K562 (cell line): ENCODE measurements around the gene HS6ST1. TPM values are rescaled to one million over a fixed set of nuclear protein-coding genes. Genes with fewer than 3 reads are reported as not detected.

Source experiments
- ATAC-seq: fragments of 200-7000 bp; cut with Tn5 transposase; 3 replicates; pipeline ENCODE4 v1.9.1; 2020; ENCODE audit warnings: moderate library complexity
- BruUV-seq: library from RNA; stranded (reverse); fragments of 400-500 nt; replicated peaks from 2 replicates; lab custom pipeline; 2021; lab: Mats Ljungman, UMichigan
- CTCF ChIA-PET: fragments of 300-600 bp; formaldehyde crosslinking; extraction: SDS; loops from one replicate; lab custom pipeline; 2021; ENCODE audit warnings: low intra/inter-chr PET ratio; lab: Yijun Ruan, JAX
- POLR2A ChIA-PET: fragments of 300-600, 350-650 bp; sonication (Branson Sonifier 250); formaldehyde crosslinking; extraction: SDS; loops from one replicate; lab custom pipeline; 2021; ENCODE audit warnings: antibody characterized with exemption, inconsistent platforms; lab: Yijun Ruan, JAX
- DNase-seq, 4 experiments: peaks; one replicate each; pipeline versions ENCODE4 v3.0.0 to v3.0.0-alpha.2; 2011 to 2018; ENCODE audit warnings: low spot score in 3 of 4, mixed read lengths in 3 of 4; ENCODE audit errors: extremely low read depth in 1 of 4
- FAIRE-seq: peaks from 2 replicates; lab custom pipeline; 2011; peaks lifted over from hg19 to GRCh38; lab: Jason Lieb, UNC
- H2AFZ ChIP-seq: 2 replicates; pipeline ENCODE4 v1.6.0; 2011; ENCODE audit warnings: low read depth, low read length, control low read depth, inconsistent platforms
- H3K27ac ChIP-seq: fragments of 200-600 bp; 3 replicates; pipeline ENCODE4 v1.8.0; 2011; ENCODE audit warnings: low read depth, mild to moderate bottlenecking, control low read depth, inconsistent platforms, low read length, moderate library complexity, mixed read lengths; ENCODE audit errors: extremely low read depth
- H3K27me3 ChIP-seq, 2 experiments: fragments of 300-600 bp in 1 of 2; 2 replicates in 1 of 2; 3 replicates in 1 of 2; pipeline versions ENCODE4 v1.6.0 to v1.8.0; 2011; ENCODE audit warnings: inconsistent platforms in 2 of 2, low read length in 2 of 2, mild to moderate bottlenecking in 1 of 2, mixed read lengths in 1 of 2, moderate library complexity in 1 of 2; ENCODE audit not compliant: control insufficient read depth in 2 of 2, insufficient read depth in 2 of 2
- H3K36me3 ChIP-seq: fragments of 300-600 bp; 3 replicates; pipeline ENCODE4 v1.8.0; 2011; ENCODE audit warnings: mild to moderate bottlenecking, low read length, inconsistent platforms; ENCODE audit not compliant: control insufficient read depth, insufficient read depth
- H3K4me1 ChIP-seq, 2 experiments: fragments of 200-600 bp in 1 of 2; replicated peaks in 1 of 2; 2 replicates in 1 of 2; 3 replicates in 1 of 2; pipeline versions ENCODE4 v1.5.1 to v1.8.0; 2011; ENCODE audit warnings: inconsistent platforms in 2 of 2, low read length in 2 of 2, mild to moderate bottlenecking in 1 of 2, mixed read lengths in 1 of 2, moderate library complexity in 1 of 2; ENCODE audit not compliant: control insufficient read depth in 2 of 2, insufficient read depth in 2 of 2
- H3K4me2 ChIP-seq: 2 replicates; pipeline ENCODE4 v1.6.1; 2011; ENCODE audit warnings: low read length, control low read depth, inconsistent platforms, mixed read lengths; ENCODE audit not compliant: insufficient read depth
- H3K4me3 ChIP-seq: fragments of 200-600 bp; sonication (generic), shearing (Covaris generic); 2 replicates; pipeline ENCODE4 v1.5.1; 2016; ENCODE audit warnings: control low read depth, inconsistent platforms
- H3K79me2 ChIP-seq: fragments of 200-600 bp; 3 replicates; pipeline ENCODE4 v1.8.0; 2011; ENCODE audit warnings: low read length, inconsistent platforms; ENCODE audit not compliant: control insufficient read depth, insufficient read depth
- H3K9ac ChIP-seq, 2 experiments: 2 replicates each; pipeline versions ENCODE4 v1.6.0 to v1.6.1; 2011; ENCODE audit warnings: low read depth in 2 of 2, low read length in 2 of 2, control low read depth in 1 of 2, inconsistent platforms in 1 of 2, mild to moderate bottlenecking in 1 of 2, mixed read lengths in 1 of 2; ENCODE audit not compliant: insufficient read depth in 1 of 2
- H3K9me1 ChIP-seq: one replicate; pipeline ENCODE4 v1.6.0; 2011; ENCODE audit warnings: inconsistent platforms, mild to moderate bottlenecking, low read length, moderate library complexity; ENCODE audit not compliant: control insufficient read depth, insufficient read depth
- H3K9me3 ChIP-seq: replicated peaks from 2 replicates; pipeline ENCODE4 v1.5.1; 2011; ENCODE audit warnings: low read depth, low read length, inconsistent platforms; ENCODE audit not compliant: control insufficient read depth, insufficient read depth
- H4K20me1 ChIP-seq: replicated peaks from 2 replicates; pipeline ENCODE4 v1.6.1; 2011; ENCODE audit warnings: low read length, inconsistent platforms, mixed read lengths; ENCODE audit not compliant: control insufficient read depth, insufficient read depth
- ATF1 ChIP-seq, 2 experiments: fragments of 450-650 bp in 1 of 2; IDR thresholded peaks; 2 replicates each; pipeline ENCODE4 v1.6.1; 2016; ENCODE audit warnings: missing compliant biosample characterization in 1 of 2, missing genetic modification characterization in 1 of 2
- CEBPB ChIP-seq: fragments of 450-650 bp; IDR thresholded peaks from 2 replicates; pipeline ENCODE4 v1.6.1; 2016; ENCODE audit warnings: missing genetic modification characterization, missing compliant biosample characterization
- CHD4 ChIP-seq: fragments of 200-600 bp; sonication (generic); IDR thresholded peaks from 3 replicates; pipeline ENCODE4 v1.6.1; 2012; ENCODE audit warnings: low read depth, mild to moderate bottlenecking, mixed read lengths, low read length, inconsistent platforms; ENCODE audit not compliant: insufficient read depth, insufficient replicate concordance, poor library complexity, severe bottlenecking
- CTCF ChIP-seq, 3 experiments: IDR thresholded peaks in 2 of 3; conservative IDR thresholded peaks in 1 of 3; 2 replicates each; pipeline ENCODE4 v1.5.1; 2011 to 2012; ENCODE audit warnings: low read length in 3 of 3, mild to moderate bottlenecking in 3 of 3, control low read depth in 2 of 3, improper control_type of control experiment in 1 of 3, inconsistent platforms in 1 of 3, low read depth in 1 of 3, mixed read lengths in 1 of 3, moderate library complexity in 1 of 3; ENCODE audit not compliant: insufficient read depth in 2 of 3
- DACH1 ChIP-seq: fragments of 450-650 bp; IDR thresholded peaks from 2 replicates; pipeline ENCODE4 v1.6.1; 2018; ENCODE audit not compliant: partially characterized antibody
- MYC ChIP-seq, 2 experiments: fragments of 250-450 bp in 1 of 2; sonication (Bioruptor Pico) in 1 of 2; IDR thresholded peaks; 2 replicates each; pipeline versions ENCODE4 v1.5.1 to v1.6.1; 2012 to 2021; ENCODE audit warnings: low read depth in 2 of 2, borderline replicate concordance in 1 of 2, improper control_type of control experiment in 1 of 2, low read length in 1 of 2, mild to moderate bottlenecking in 1 of 2, moderate library complexity in 1 of 2
- TEAD4 ChIP-seq, 2 experiments: sonication (generic) in 1 of 2; formaldehyde crosslinking in 1 of 2; IDR thresholded peaks; 2 replicates each; pipeline versions ENCODE4 v1.6.1 to v1.8.0; 2012 to 2022; ENCODE audit warnings: borderline replicate concordance in 1 of 2, inconsistent platforms in 1 of 2, low read length in 1 of 2, mild to moderate bottlenecking in 1 of 2, missing genetic modification reagents in 1 of 2
- XRCC4 ChIP-seq: IDR thresholded peaks from one replicate; pipeline ENCODE4 v1.6.1; 2011; ENCODE audit not compliant: insufficient read depth, insufficient read length; ENCODE audit errors: extremely low read depth
- YBX1 ChIP-seq: fragments of 450-650 bp; IDR thresholded peaks from 2 replicates; pipeline ENCODE4 v1.7.1; 2016; ENCODE audit warnings: mild to moderate bottlenecking
- ZC3H8 ChIP-seq: fragments of 450-650 bp; IDR thresholded peaks from 2 replicates; pipeline ENCODE4 v1.6.1; 2017
- ZNF12 ChIP-seq: sonication (generic); formaldehyde crosslinking; IDR thresholded peaks from 2 replicates; pipeline ENCODE4 v1.4.0; 2020; ENCODE audit warnings: mild to moderate bottlenecking, missing genetic modification reagents
- ZNF239 ChIP-seq: fragments of 250-450 bp; sonication (Bioruptor Pico); IDR thresholded peaks from 2 replicates; pipeline ENCODE4 v1.4.0; 2020; ENCODE audit warnings: mild to moderate bottlenecking
- ZNF445 ChIP-seq: fragments of 250-450 bp; sonication (Bioruptor Pico); IDR thresholded peaks from 2 replicates; pipeline ENCODE4 v1.4.0; 2020; ENCODE audit warnings: low read depth, mild to moderate bottlenecking, moderate library complexity
- WGBS: fragments of 100-300 bp; shearing (Covaris generic); methylation state at CpG from one replicate; pipeline ENCODE4 v1.1.6; 2016; ENCODE audit warnings: low coverage, mixed read lengths; ENCODE audit not compliant: insufficient coverage; ENCODE audit errors: missing lambda C conversion rate; 5-methylcytosine and 5-hydroxymethylcytosine counted together
- in situ Hi-C: fragments of 300-500 bp; cut with MboI; formaldehyde crosslinking; loops from 4 replicates; pipeline ENCODE4 v1.15.0; 2018; ENCODE audit warnings: inconsistent platforms, mixed read lengths
- intact Hi-C: fragments of 100-400 bp; cut with micrococcal nuclease; formaldehyde crosslinking; loops from 2 replicates; pipeline ENCODE4 v1.14.2; 2022
- polyA plus RNA-seq, 8 experiments: library from polyadenylated mRNA; depleted of rRNA in 4 of 8; stranded (reverse) in 5 of 8; unstranded in 3 of 8; fragments of >200 nt; fragmentation: Nextera tagmentation in 2 of 8; fragmentation: Illumina TruSeq in 1 of 8; extraction: Ambion mirVana in 2 of 8; extraction: Trizol in 1 of 8; gene quantifications; 2 replicates each; pipeline versions ENCODE4 v1.2.1 to v1.2.3, GENCODE V29; 2011 to 2014; ENCODE audit warnings: inconsistent platforms in 1 of 8, missing spikeins in 1 of 8
- total RNA-seq, 7 experiments: library from RNA; depleted of rRNA in 6 of 7; stranded (reverse); fragments of >200 nt in 6 of 7; fragmentation: Illumina TruSeq in 2 of 7; extraction: Trizol in 2 of 7; gene quantifications; 2 replicates each; pipeline versions ENCODE4 v1.2.1 to v1.2.3, GENCODE V29; 2011 to 2021; ENCODE audit warnings: low replicate concordance in 1 of 7

HS6ST1 gene
- total and polyA plus RNA-seq, 9 of the 15 experiments (the other 6 are each of a cell fraction or from before 2014, with no cell fraction given): 0.06 to 7.4 (median 3.8) TPM

DNA sequence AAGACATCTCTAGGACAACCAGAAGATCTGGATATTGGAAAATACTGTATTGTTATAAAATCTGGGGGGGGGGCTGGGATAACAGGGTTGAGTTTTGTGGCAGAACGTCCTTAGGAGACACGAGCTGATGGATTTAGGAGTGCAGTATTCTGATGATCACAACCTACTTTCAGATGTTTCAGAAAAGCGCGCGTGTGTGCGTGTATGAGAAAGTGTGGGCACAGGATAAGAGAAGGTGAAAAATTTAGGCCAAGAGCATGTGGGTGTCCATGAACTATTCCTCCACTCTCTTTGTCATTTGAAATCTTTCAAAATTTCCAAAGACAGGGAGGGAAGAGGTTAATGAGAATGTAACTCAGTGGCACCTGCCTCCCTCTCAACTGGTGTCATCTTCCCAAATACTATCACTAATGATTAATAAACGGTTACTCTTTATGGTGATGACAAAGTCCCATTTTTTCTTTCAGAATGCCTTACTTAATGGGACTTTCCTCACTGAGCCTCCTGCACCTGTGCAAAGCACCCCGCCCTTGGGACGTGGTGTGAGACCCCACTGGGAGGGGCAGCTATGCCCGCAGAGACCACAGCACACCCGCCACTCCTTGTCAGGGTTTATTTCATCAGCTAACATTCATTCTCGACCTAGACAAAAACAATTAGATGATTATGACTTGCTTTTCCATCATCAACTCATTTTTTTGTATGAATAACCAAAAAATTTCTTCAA lies 53.6 kb downstream of the HS6ST1 start:
- TF ChIP-seq CHD4 (no peak), DACH1 (no peak)
- BruUV-seq: no TSS peak
- H3K36me3 ChIP-seq: no peaks in the 10 kb centered on the region
- peak; percentile 42 for FAIRE-seq
- 46% methylated on average over 12 of the region's 12 CpGs for WGBS
- no peak overlapping the region for H2AFZ ChIP-seq
- ChIA-PET POLR2A (no interaction called here), CTCF (no interaction called here)
- no peaks in the 10 kb centered on the region for H4K20me1 ChIP-seq
- H3K9me3 ChIP-seq: no peaks in the 10 kb centered on the region
- H3K27ac ChIP-seq: no peak overlapping the region
- no peak overlapping the region for H3K4me3 ChIP-seq
- DNase-seq: no peak
- no peak overlapping the region for H3K9ac ChIP-seq
- in situ Hi-C loops: no loop called here
- intact Hi-C loops: no loop called here
- H3K79me2 ChIP-seq: no peaks in the 10 kb centered on the region
- H3K4me1 ChIP-seq: peaks cover 0 to 16% of the 10 kb centered on the region in 2 experiments; a peak in 2 of 5 replicates
- H3K4me2 ChIP-seq: no peak overlapping the region
- H3K27me3 ChIP-seq: peaks cover 4 to 24% of the 10 kb centered on the region in 2 experiments; a peak in 4 of 5 replicates
- H3K9me1 ChIP-seq: no peaks in the 10 kb centered on the region
- ATAC-seq: no peak

DNA sequence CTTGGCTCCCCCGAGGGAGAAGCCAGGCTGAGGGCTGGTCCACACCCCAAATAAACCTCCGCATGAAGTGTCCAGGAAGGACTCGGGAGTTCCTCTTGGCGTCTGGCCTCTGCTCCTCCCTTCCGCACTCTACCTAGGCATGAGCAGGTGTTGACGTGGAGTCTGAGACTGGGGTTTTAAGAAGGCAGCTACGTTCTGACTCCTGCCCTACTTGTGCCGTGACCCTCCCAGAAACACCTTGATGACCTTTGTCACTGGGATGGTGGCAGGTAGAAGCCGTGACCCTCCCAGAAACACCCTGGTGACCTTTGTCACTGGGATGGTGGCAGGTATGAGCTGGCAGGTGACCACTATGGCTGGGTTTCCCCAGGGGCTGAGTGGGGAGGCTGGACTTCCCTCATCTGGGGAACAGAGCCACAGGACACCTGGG lies 54.8 kb downstream of the HS6ST1 start:
- Histone ChIP-seq H3K9me3 (no peaks in the 10 kb centered on the region), H3K79me2 (no peaks in the 10 kb centered on the region), H4K20me1 (no peaks in the 10 kb centered on the region), H3K27ac (no peak overlapping the region), H3K27me3 (peaks cover 9 to 25% of the 10 kb centered on the region in 2 experiments), H3K9ac (no peak overlapping the region; a peak in 1 of 4 replicates), H3K36me3 (no peaks in the 10 kb centered on the region), H3K4me1 (peaks cover 0 to 13% of the 10 kb centered on the region in 2 experiments; a peak in 2 of 5 replicates), H3K4me3 (no peak overlapping the region), H2AFZ (no peak overlapping the region), H3K4me2 (no peak overlapping the region), H3K9me1 (no peaks in the 10 kb centered on the region)
- in situ Hi-C loops: no loop called here
- ATAC-seq (no peak), FAIRE-seq (no peak), DNase-seq (no peak)
- intact Hi-C loops: no loop called here
- WGBS: 22% methylated on average over 8 of the region's 9 CpGs
- CTCF ChIA-PET: no interaction called here
- POLR2A ChIA-PET: interaction anchor here (0.6 kb wide), 1 partner anchor 697 kb away, joined by 3 read pairs; no protein-coding TSS in a partner anchor
- BruUV-seq: no TSS peak
- TF ChIP-seq ATF1 (CRISPR knock-in tag; IDR thresholded peaks at IDR 0.05) (no peak), ATF1 (tag; IDR thresholded peaks at IDR 0.05) (no peak), ZNF445 (no peak), XRCC4 (no peak), ZNF12 (CRISPR knock-in tag) (no peak), MYC (IDR thresholded peaks at IDR 0.05; ENCODE audit: low read depth, low read length) (no peak), MYC (CRISPR knock-in tag; IDR thresholded peaks at IDR 0.05; ENCODE audit: borderline replicate concordance, low read depth) (no peak), TEAD4 (IDR thresholded peaks at IDR 0.05; ENCODE audit: low read length) (no peak), TEAD4 (CRISPR knock-in tag; IDR thresholded peaks at IDR 0.05; ENCODE audit: borderline replicate concordance) (no peak), CEBPB (tag) (no peak), ZC3H8 (no peak), CTCF (IDR thresholded peaks at IDR 0.05 in 2 of 3, conservative IDR thresholded peaks at IDR 0.05 in 1 of 3; ENCODE audit: insufficient read depth in 2 of 3, low read depth in 1 of 3, low read length in 3 of 3) (no peak), ZNF239 (no peak), YBX1 (no peak)
